CD8-positive, alpha-beta memory T cell (primary cell): ENCODE results near the gene NPLOC4. TPM values are rescaled to one million over a fixed set of nuclear protein-coding genes. Genes with fewer than 3 reads are reported as not detected.
A peak's percentile ranks its signal among the peaks of the same experiment; 100 is the strongest.

ENCODE experiments used
- CTCF ChIA-PET: fragments of 350-600 bp; sonication (Branson Sonifier 250); formaldehyde crosslinking; loops from one replicate; lab custom pipeline; 2021; ENCODE audit warnings: antibody characterized with exemption; lab: Charles Lee
- POLR2A ChIA-PET: fragments of 350-600 bp; sonication (Branson Sonifier 250); formaldehyde crosslinking; loops from one replicate; lab custom pipeline; 2021; ENCODE audit warnings: antibody characterized with exemption; lab: Charles Lee
- DNase-seq, 5 donors: peaks; one replicate each; pipeline versions ENCODE4 v3.0.0 to v3.0.0-alpha.2; 2020 to 2022; ENCODE audit warnings: mixed read lengths in 1 of 5
- H3K27ac ChIP-seq: one replicate; pipeline ENCODE4 v1.7.0; 2013; ENCODE audit warnings: low read depth, mild to moderate bottlenecking, low read length, moderate library complexity
- H3K27me3 ChIP-seq: 2 replicates; pipeline ENCODE4 v1.7.0; 2013; ENCODE audit warnings: low read length, mild to moderate bottlenecking; ENCODE audit not compliant: insufficient read depth, poor library complexity, severe bottlenecking
- H3K36me3 ChIP-seq: 2 replicates; pipeline ENCODE4 v1.7.0; 2013; ENCODE audit warnings: mild to moderate bottlenecking, low read length, moderate library complexity; ENCODE audit not compliant: insufficient read depth
- H3K4me1 ChIP-seq: 2 replicates; pipeline ENCODE4 v1.7.0; 2013; ENCODE audit warnings: mild to moderate bottlenecking, low read length, moderate library complexity; ENCODE audit not compliant: insufficient read depth
- H3K4me3 ChIP-seq: 2 replicates; pipeline ENCODE4 v1.7.0; 2013; ENCODE audit warnings: mild to moderate bottlenecking, low read length
- H3K9me3 ChIP-seq: 2 replicates; pipeline ENCODE4 v1.7.0; 2013; ENCODE audit warnings: mild to moderate bottlenecking, low read length
- H3K27ac Mint-ChIP-seq, 8 donors: one replicate each; pipeline ENCODE4 v1.8.0; 2020 to 2021; ENCODE audit warnings: mixed read lengths in 8 of 8, mild to moderate bottlenecking in 6 of 8, inconsistent platforms in 3 of 8, moderate library complexity in 3 of 8
- H3K27me3 Mint-ChIP-seq, 2 donors: one replicate each; pipeline ENCODE4 v1.8.0; 2020 to 2021; ENCODE audit warnings: mixed read lengths in 2 of 2, mild to moderate bottlenecking in 1 of 2, moderate library complexity in 1 of 2
- H3K36me3 Mint-ChIP-seq, 3 donors: one replicate each; pipeline ENCODE4 v1.8.0; 2020 to 2021; ENCODE audit warnings: mixed read lengths in 3 of 3, inconsistent platforms in 1 of 3, mild to moderate bottlenecking in 1 of 3
- H3K4me1 Mint-ChIP-seq, 3 donors: one replicate each; pipeline ENCODE4 v1.8.0; 2020 to 2021; ENCODE audit warnings: mixed read lengths in 3 of 3, inconsistent platforms in 1 of 3, mild to moderate bottlenecking in 1 of 3
- H3K4me3 Mint-ChIP-seq, 7 donors: one replicate each; pipeline ENCODE4 v1.8.0; 2020 to 2021; ENCODE audit warnings: mixed read lengths in 7 of 7, mild to moderate bottlenecking in 6 of 7, moderate library complexity in 4 of 7, inconsistent platforms in 2 of 7
- H3K9me3 Mint-ChIP-seq, 5 donors: one replicate each; pipeline ENCODE4 v1.8.0; 2020 to 2022; ENCODE audit warnings: mixed read lengths in 5 of 5, mild to moderate bottlenecking in 3 of 5, moderate library complexity in 2 of 5, inconsistent platforms in 1 of 5
- polyA plus RNA-seq: library from polyadenylated mRNA; unstranded; fragments of 300-500 nt; fragmentation: Illumina TruSeq; gene quantifications from one replicate; pipeline ENCODE4 v1.2.3, GENCODE V29; 2021
- total RNA-seq, 2 experiments: library from RNA; stranded (reverse); gene quantifications; one replicate each; pipeline ENCODE4 v1.2.3, GENCODE V29; 2021

The NPLOC4 gene
- total and polyA plus RNA-seq, 3 experiments from 2014 or later, result 63.1 to 126 (median 125) TPM

DNA sequence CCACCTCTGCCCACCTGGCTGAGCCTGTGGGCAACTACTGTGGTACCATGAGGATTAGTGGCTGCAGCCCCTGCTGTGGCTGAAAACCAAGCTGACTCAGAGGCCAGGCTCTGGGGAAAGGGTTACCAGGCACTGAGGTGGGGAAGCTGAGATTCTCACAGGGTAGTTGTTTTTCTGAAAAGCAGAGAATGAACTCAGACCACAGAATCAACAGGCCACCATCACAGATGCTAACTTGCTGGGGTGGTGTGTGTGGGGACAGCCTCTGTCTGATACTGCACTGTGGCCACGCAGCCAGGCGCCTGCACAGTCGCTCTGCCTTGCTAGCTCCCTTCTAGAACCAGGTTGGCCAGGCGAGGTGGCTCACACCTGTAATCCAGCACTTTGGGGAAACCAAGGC lies 28.8 kb downstream of the NPLOC4 start:
- Mint-ChIP-seq H3K4me1 (peaks cover 6 to 7% (median 6%) of the 10 kb centered on the region in 3 donors), H3K4me3 (no peak overlapping the region), H3K9me3 (no peaks in the 10 kb centered on the region), H3K27me3 (no peaks in the 10 kb centered on the region), H3K27ac (peak overlapping the region in 1 of 8 donors; percentile 27), H3K36me3 (peaks cover 4 to 76% (median 19%) of the 10 kb centered on the region in 3 donors)
- POLR2A ChIA-PET, result no interaction called here
- no peaks in the 10 kb centered on the region for H3K4me1 ChIP-seq
- H3K36me3 ChIP-seq, result peaks cover 47% of the 10 kb centered on the region
- H3K9me3 ChIP-seq, result no peaks in the 10 kb centered on the region
- no peak overlapping the region for H3K4me3 ChIP-seq
- no peak overlapping the region for H3K27ac ChIP-seq
- no peaks in the 10 kb centered on the region for H3K27me3 ChIP-seq
- CTCF ChIA-PET, result no interaction called here
- no peak for DNase-seq

DNA sequence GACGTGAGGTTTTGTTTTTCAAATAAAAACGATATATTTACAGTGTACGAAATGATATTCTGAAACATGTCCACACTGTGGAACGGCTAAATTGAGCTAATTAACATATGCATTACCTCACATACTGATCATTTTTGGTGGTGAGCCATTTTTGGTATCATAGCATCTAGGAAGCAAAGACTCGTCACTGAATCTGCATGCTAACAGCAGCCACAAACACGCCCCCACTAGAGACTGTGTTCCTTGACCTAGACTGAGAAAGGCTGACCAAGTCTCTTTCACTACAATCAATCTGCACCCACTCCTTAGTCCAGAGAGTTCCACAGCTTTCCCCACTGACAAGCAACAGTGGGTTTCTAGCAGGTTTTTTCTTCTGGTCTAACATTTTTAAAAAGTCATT lies 29.5 kb downstream of the NPLOC4 start:
- Histone ChIP-seq H3K36me3 (peaks cover 43% of the 10 kb centered on the region), H3K27ac (no peak overlapping the region), H3K4me3 (no peak overlapping the region), H3K9me3 (no peaks in the 10 kb centered on the region), H3K27me3 (no peaks in the 10 kb centered on the region), H3K4me1 (no peaks in the 10 kb centered on the region)
- Mint-ChIP-seq H3K27me3 (no peaks in the 10 kb centered on the region), H3K27ac (peak overlapping the region in 1 of 8 donors; percentile 27), H3K36me3 (peaks cover 4 to 73% (median 19%) of the 10 kb centered on the region in 3 donors), H3K4me3 (no peak overlapping the region), H3K4me1 (peaks cover 3 to 6% (median 4%) of the 10 kb centered on the region in 3 donors), H3K9me3 (no peaks in the 10 kb centered on the region)
- POLR2A ChIA-PET, result no interaction called here
- CTCF ChIA-PET, result interaction anchor here (1.5 kb wide), 1 partner anchor 317 kb away, joined by 3 read pairs; no protein-coding TSS in a partner anchor
- no peak for DNase-seq

DNA sequence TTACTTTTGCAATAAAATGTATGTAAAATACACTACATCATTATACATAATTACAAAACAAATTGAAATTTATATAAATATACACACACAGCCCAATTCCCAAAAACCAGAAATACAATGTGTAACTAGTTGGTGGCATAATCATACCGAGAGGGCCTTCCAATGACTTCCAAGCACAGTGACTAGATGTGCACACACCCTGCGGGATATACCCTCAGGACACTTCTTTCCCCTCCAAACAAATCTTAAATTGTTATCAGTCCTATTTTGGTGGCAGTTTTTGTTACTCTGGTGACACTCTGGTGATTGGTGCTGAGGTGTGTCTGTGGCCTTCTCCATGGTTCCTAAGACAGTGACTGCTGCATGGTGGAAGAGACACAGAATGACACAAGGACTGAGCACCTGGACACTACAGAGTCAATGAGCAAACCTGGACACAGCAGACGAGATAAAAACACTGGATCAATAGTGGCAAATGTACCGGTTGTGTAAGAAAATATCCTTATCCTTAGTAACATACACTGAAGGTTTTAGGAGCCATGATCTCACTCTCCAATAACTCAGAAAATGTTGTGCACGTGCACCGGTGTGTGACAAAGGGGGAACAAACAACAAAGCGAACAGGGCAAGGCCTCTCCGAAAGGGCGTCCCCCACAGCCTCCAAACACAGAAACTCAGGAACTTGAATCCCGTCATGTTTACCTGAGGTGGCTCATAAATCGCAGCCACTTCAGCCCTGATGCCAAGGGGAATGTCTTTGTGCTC lies 32.9 kb downstream of the NPLOC4 start:
- Mint-ChIP-seq H3K9me3 (no peaks in the 10 kb centered on the region), H3K27me3 (no peaks in the 10 kb centered on the region), H3K27ac (peak overlapping the region in 1 of 8 donors; percentile 21), H3K36me3 (peaks cover 0 to 81% (median 19%) of the 10 kb centered on the region in 3 donors), H3K4me3 (no peak overlapping the region), H3K4me1 (peaks cover 3 to 6% (median 5%) of the 10 kb centered on the region in 3 donors)
- no peaks in the 10 kb centered on the region for H3K27me3 ChIP-seq
- no peak overlapping the region for H3K27ac ChIP-seq
- CTCF ChIA-PET, result interaction anchor here (1.0 kb wide), 1 partner anchor 85 kb away, joined by 3 read pairs; no protein-coding TSS in a partner anchor
- H3K4me3 ChIP-seq, result no peak overlapping the region
- no peak for DNase-seq
- H3K9me3 ChIP-seq, result no peaks in the 10 kb centered on the region
- POLR2A ChIA-PET, result no interaction called here
- H3K36me3 ChIP-seq, result peaks cover 55% of the 10 kb centered on the region
- no peaks in the 10 kb centered on the region for H3K4me1 ChIP-seq

DNA sequence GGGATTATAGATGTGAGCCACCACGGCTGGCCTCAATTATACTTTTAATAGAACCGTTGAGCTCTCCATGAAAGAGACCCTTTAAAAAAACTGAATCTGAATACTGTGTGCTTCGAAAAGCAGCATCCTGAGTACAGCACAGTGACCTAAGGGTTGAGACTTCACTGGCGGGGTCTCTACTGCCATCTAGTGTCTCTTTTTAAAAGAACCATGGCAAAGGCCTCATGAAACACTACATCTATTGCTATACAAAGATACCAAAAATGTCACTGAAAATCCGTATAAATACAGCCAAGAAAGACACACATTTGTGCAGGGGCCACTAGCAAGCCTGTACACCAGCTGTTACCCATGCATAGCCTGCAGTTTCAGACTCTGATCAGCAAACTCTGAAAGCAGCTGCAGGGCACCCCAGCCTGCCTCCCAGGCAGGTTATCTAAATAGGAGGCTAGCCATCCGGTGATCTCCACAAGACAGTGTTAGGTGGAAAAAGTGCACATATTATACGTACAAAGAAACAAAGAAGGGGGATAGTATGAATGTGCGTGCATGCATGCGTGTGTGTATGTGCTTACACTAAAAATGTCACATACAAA lies 35.3 kb downstream of the NPLOC4 start:
- no peaks in the 10 kb centered on the region for H3K9me3 ChIP-seq
- Mint-ChIP-seq H3K36me3 (peaks cover 0 to 75% (median 18%) of the 10 kb centered on the region in 3 donors), H3K4me1 (peaks cover 3 to 9% (median 6%) of the 10 kb centered on the region in 3 donors), H3K4me3 (no peak overlapping the region), H3K27me3 (no peaks in the 10 kb centered on the region), H3K27ac (peak overlapping the region in 3 of 8 donors; percentile 15 to 85 (median 43)), H3K9me3 (no peaks in the 10 kb centered on the region)
- DNase-seq, result peak in 4 of 5 donors; percentile 14 to 57 (median 50)
- POLR2A ChIA-PET, result no interaction called here
- H3K4me1 ChIP-seq, result no peaks in the 10 kb centered on the region
- no peak overlapping the region for H3K4me3 ChIP-seq
- peaks cover 58% of the 10 kb centered on the region for H3K36me3 ChIP-seq
- CTCF ChIA-PET, result interaction anchor here (0.8 to 3.6 kb wide), 16 partner anchors 10 to 460 kb away, joined by 3 to 29 read pairs (median 4); partner anchors contain the start of genes NDUFAF8 and TEPSIN
- no peaks in the 10 kb centered on the region for H3K27me3 ChIP-seq
- no peak overlapping the region for H3K27ac ChIP-seq

DNA sequence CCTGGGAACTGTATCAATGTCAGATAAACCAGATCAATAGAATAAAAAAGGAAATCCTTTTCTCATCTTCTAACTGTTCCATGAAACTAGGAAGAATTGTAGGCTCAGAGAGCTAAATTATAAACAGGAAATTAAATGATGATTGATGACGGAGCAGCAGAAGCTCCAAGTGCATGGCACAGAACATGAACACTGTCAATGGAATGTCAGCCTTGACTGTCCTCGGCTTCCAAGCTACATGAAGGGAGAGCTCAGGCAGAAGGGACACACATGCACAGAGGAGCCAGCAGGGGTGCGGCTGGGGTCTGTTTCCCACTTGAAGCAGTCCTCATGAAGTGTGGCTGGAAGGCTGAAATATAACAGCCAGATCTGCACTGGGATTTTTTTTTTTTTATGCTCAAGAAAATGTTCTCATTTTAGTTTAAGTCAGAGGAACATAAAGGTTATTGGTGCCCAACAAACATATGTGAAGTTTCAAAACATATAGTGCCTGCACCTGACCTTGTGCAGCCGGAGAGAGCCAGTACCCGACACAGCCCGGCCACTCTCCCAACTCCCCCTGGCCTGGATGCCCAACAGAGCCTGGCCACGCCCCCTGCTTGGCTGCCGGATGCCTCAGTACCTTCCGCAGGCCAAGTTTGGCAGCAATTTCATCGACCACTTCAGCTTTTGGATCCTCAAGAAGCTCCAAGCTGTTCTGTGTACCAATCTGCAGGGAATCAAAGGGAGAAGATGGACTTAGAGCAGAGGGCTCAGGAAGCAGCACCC lies 37.0 kb downstream of the NPLOC4 start:
- Histone ChIP-seq H3K27ac (no peak overlapping the region), H3K4me3 (no peak overlapping the region), H3K4me1 (no peaks in the 10 kb centered on the region), H3K36me3 (peaks cover 59% of the 10 kb centered on the region), H3K27me3 (no peaks in the 10 kb centered on the region), H3K9me3 (no peaks in the 10 kb centered on the region)
- ChIA-PET CTCF (interaction anchor here (0.9 to 3.6 kb wide), 7 partner anchors 12 to 347 kb away, joined by 3 to 29 read pairs (median 5); no protein-coding TSS in a partner anchor), POLR2A (no interaction called here)
- H3K4me1 Mint-ChIP-seq, result peaks cover 3 to 9% (median 6%) of the 10 kb centered on the region in 3 donors
- no peaks in the 10 kb centered on the region for H3K27me3 Mint-ChIP-seq
- H3K36me3 Mint-ChIP-seq, result peaks cover 0 to 75% (median 13%) of the 10 kb centered on the region in 3 donors
- H3K9me3 Mint-ChIP-seq, result no peaks in the 10 kb centered on the region
- no peak overlapping the region for H3K4me3 Mint-ChIP-seq
- peak overlapping the region in 1 of 8 donors; percentile 72 for H3K27ac Mint-ChIP-seq
- DNase-seq, result no peak

DNA sequence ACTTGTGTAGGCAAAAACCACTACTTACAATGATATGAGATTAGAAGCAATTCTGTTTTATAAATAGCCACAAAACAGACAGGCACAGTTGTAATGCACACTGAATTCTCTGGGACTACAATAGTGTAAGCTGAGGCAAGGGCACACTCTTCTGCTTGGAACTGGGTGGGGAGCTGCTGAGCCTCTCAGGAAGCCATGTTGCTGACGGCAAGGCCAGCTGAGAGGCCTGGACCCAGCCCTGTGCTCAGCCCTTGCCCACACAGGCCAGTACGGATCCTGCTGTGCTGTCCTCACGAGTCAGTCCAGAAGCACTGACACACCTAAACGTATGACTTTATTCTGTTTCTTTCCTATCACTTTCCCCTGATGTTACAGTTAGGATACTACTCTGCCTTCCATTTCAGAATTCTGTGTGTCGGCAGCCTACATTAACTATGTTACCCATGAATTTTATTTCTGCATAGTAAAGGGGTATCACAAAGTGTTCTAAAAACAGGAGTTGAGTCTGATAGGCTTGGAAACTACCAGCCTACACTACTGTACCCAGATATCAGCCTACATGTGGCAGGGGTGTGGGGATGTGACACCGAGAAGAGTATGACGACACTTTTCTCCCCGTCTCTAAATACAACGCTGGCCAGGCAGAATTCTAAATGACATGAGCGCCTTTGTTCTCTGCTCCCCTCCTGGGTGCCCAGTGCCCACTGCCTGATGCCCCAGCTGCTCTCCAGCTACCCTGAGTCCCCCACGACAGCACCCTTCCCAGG lies 43.6 kb downstream of the NPLOC4 start:
- no peak for DNase-seq
- no peaks in the 10 kb centered on the region for H3K4me1 ChIP-seq
- Mint-ChIP-seq H3K4me3 (no peak overlapping the region), H3K4me1 (peaks cover 0 to 3% (median 0%) of the 10 kb centered on the region in 3 donors), H3K27ac (no peak overlapping the region), H3K36me3 (peaks cover 6 to 77% (median 13%) of the 10 kb centered on the region in 3 donors), H3K9me3 (no peaks in the 10 kb centered on the region), H3K27me3 (no peaks in the 10 kb centered on the region)
- CTCF ChIA-PET, result no interaction called here
- H3K36me3 ChIP-seq, result peaks cover 59% of the 10 kb centered on the region
- H3K9me3 ChIP-seq, result no peaks in the 10 kb centered on the region
- no peak overlapping the region for H3K27ac ChIP-seq
- H3K4me3 ChIP-seq, result no peak overlapping the region
- no peaks in the 10 kb centered on the region for H3K27me3 ChIP-seq
- POLR2A ChIA-PET, result no interaction called here

DNA sequence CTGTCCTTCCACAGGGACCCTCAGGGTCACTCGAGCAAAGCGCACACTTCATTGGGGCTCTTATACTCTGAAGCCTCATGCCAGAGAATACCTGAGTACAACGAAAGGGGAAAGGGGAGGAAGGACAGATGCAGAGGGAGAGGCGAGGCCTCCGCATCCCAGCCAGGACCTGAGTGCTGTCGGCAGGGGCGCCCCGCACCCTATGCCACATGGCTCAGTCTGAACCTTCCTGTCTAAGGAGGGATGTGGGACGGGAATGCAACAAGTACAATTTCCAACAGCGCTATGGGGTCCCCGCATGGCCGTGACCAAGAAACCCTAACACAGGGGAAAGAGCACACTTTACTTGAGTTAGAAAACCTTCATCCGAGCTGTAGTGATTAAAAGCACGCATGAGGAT lies 44.9 kb downstream of the NPLOC4 start:
- Mint-ChIP-seq H3K36me3 (peaks cover 6 to 78% (median 15%) of the 10 kb centered on the region in 3 donors), H3K4me3 (no peak overlapping the region), H3K27ac (no peak overlapping the region), H3K9me3 (no peaks in the 10 kb centered on the region), H3K27me3 (no peaks in the 10 kb centered on the region), H3K4me1 (no peaks in the 10 kb centered on the region)
- no peaks in the 10 kb centered on the region for H3K4me1 ChIP-seq
- no peak for DNase-seq
- POLR2A ChIA-PET, result no interaction called here
- H3K4me3 ChIP-seq, result no peak overlapping the region
- H3K36me3 ChIP-seq, result peaks cover 58% of the 10 kb centered on the region
- no peak overlapping the region for H3K27ac ChIP-seq
- CTCF ChIA-PET, result no interaction called here
- H3K27me3 ChIP-seq, result no peaks in the 10 kb centered on the region
- no peaks in the 10 kb centered on the region for H3K9me3 ChIP-seq
